GM06990 (cell line): ENCODE measurements around the gene RNF187.
A peak's percentile ranks its signal among the peaks of the same experiment; 100 is the strongest.

ENCODE experiments used
- DNase-seq: peaks from one replicate; pipeline ENCODE4 v3.0.0-alpha.2; 2011; ENCODE audit not compliant: insufficient read length; ENCODE audit errors: extremely low read depth
- H3K27me3 ChIP-seq: replicated peaks from 2 replicates; pipeline ENCODE4 v1.6.0; 2011; ENCODE audit warnings: low read length; ENCODE audit not compliant: control insufficient read depth, insufficient read depth
- H3K36me3 ChIP-seq: 2 replicates; pipeline ENCODE4 v1.5.1; 2011; ENCODE audit warnings: low read length; ENCODE audit not compliant: control insufficient read depth, insufficient read depth
- H3K4me3 ChIP-seq: replicated peaks from 2 replicates; pipeline ENCODE4 v1.5.1; 2011; ENCODE audit warnings: low read depth, mild to moderate bottlenecking, control low read depth, low read length
- CTCF ChIP-seq: IDR thresholded peaks from 2 replicates; pipeline ENCODE4 v1.5.1; 2011; ENCODE audit warnings: low read length, control low read depth, mild to moderate bottlenecking, inconsistent platforms; ENCODE audit not compliant: insufficient read depth, poor library complexity, severe bottlenecking

RNF187 gene

GRCh38 chr1:228445490-228445842, 41.7 kb upstream of the RNF187 start:
- DNase-seq: no peak
- Histone ChIP-seq H3K36me3 (no peaks in the 10 kb centered on the region), H3K27me3 (no peaks in the 10 kb centered on the region; the same call in 1 of the 2 replicates), H3K4me3 (peak overlapping the region; percentile 42)
- no peak for TF ChIP-seq CTCF

- peak; percentile 46 for DNase-seq
- H3K36me3 ChIP-seq: no peaks in the 10 kb centered on the region
- H3K4me3 ChIP-seq: peak overlapping the region; percentile 42
- no peak for TF ChIP-seq CTCF
- H3K27me3 ChIP-seq: no peaks in the 10 kb centered on the region; the same call in 1 of the 2 replicates
Observed at GRCh38 chr1:228445843-228446650, 41.1 kb upstream of the RNF187 start.

GRCh38 chr1:228446852-228447251, 40.3 kb upstream of the RNF187 start:
- no peak for TF ChIP-seq CTCF
- H3K27me3 ChIP-seq: no peaks in the 10 kb centered on the region; the same call in 1 of the 2 replicates
- DNase-seq: no peak
- no peak overlapping the region for H3K4me3 ChIP-seq
- no peaks in the 10 kb centered on the region for H3K36me3 ChIP-seq

GRCh38 chr1:228448372-228448771, 38.8 kb upstream of the RNF187 start:
- Histone ChIP-seq H3K4me3 (no peak overlapping the region), H3K27me3 (no peaks in the 10 kb centered on the region; the same call in 1 of the 2 replicates), H3K36me3 (no peaks in the 10 kb centered on the region)
- no peak for DNase-seq
- TF ChIP-seq CTCF: no peak

- TF ChIP-seq CTCF: no peak
- Histone ChIP-seq H3K4me3 (no peak overlapping the region), H3K36me3 (no peaks in the 10 kb centered on the region), H3K27me3 (no peaks in the 10 kb centered on the region; the same call in 1 of the 2 replicates)
- DNase-seq: no peak
Observed at GRCh38 chr1:228450200-228450599, 37.0 kb upstream of the RNF187 start.
